Liver (tissue), 3 donors: ENCODE measurements around the gene MEIS1.

Experiments
- ATF3 ChIP-seq: IDR thresholded peaks from 2 replicates; pipeline ENCODE4 v1.6.1; 2016; ENCODE audit warnings: antibody characterized with exemption
- CTCF ChIP-seq: fragments of 150-350 bp; IDR thresholded peaks from 2 replicates; pipeline ENCODE4 v1.5.1; 2017; ENCODE audit warnings: improper control_type of control experiment, low read depth, low read length; ENCODE audit not compliant: missing input control
- donor health status: healthy.
- donor health status: healthy.

GRCh38 chr2:66477135-66477842 is 42.4 kb downstream of the MEIS1 start:
- TF ChIP-seq ATF3 (no peak), CTCF (no peak)
